GM18519 (cell line): ENCODE results near the gene HDAC3.

Source experiments
- ATAC-seq: cut with Tn5 transposase; IDR thresholded peaks from one replicate; pipeline ENCODE4 v1.9.1; 2021; ENCODE audit warnings: mild to moderate bottlenecking, moderate library complexity; ENCODE audit not compliant: unreplicated experiment, low FRiP score

Gene HDAC3

GRCh38 chr5:141636413-141637122 is at the start of gene HDAC3, which contains the start of gene RELL2:
Gene HDAC3 (minus strand): TSS chr5:141636849. CDS start chr5:141636790, 59 bp downstream.
Gene RELL2 (plus strand): TSS chr5:141636997. CDS start chr5:141638226, 1,229 bp downstream.
- peak; percentile 50 for ATAC-seq

- no peak for ATAC-seq
Measured at GRCh38 chr5:141685591-141685990, 48.9 kb upstream of the HDAC3 start.

GRCh38 chr5:141683596-141684141 is 47.0 kb upstream of the HDAC3 start:
- ATAC-seq: no peak

- no peak for ATAC-seq
Measured at GRCh38 chr5:141681695-141682641, 45.3 kb upstream of the HDAC3 start, which contains the start of gene ARAP3. Gene ARAP3 (minus strand): TSS chr5:141682230. CDS start chr5:141680486, 1,744 bp downstream.

- ATAC-seq: no peak
Measured at GRCh38 chr5:141681295-141681694, 44.6 kb upstream of the HDAC3 start.

GRCh38 chr5:141680751-141681201 is 44.1 kb upstream of the HDAC3 start:
- no peak for ATAC-seq

GRCh38 chr5:141680178-141680577 is 43.5 kb upstream of the HDAC3 start:
- no peak for ATAC-seq

DNA sequence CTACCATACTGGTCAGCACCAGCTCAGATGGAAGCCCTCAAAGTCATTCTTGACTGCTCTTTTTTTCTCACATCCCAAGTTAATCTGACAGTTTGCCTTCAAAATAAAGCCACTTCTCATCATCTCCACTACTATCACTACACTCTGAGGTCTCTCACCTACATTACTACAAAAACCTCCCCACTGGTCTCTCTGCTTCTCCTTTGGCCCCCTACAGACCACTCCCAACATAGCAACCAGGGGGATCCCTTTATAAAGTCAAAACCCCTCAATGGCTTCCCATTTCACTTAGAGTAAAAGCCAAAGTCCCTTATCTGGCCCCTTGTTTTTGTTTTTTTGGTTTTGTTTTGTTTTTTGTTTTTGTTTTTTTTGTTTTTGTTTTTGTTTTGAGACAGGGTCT is 40.8 kb upstream of the HDAC3 start:
- no peak for ATAC-seq

GRCh38 chr5:141675672-141676071 is 39.0 kb upstream of the HDAC3 start:
- ATAC-seq: no peak

- ATAC-seq: no peak
Measured at GRCh38 chr5:141674747-141675146, 38.1 kb upstream of the HDAC3 start.

GRCh38 chr5:141672841-141673813 is 36.5 kb upstream of the HDAC3 start:
- no peak for ATAC-seq

DNA sequence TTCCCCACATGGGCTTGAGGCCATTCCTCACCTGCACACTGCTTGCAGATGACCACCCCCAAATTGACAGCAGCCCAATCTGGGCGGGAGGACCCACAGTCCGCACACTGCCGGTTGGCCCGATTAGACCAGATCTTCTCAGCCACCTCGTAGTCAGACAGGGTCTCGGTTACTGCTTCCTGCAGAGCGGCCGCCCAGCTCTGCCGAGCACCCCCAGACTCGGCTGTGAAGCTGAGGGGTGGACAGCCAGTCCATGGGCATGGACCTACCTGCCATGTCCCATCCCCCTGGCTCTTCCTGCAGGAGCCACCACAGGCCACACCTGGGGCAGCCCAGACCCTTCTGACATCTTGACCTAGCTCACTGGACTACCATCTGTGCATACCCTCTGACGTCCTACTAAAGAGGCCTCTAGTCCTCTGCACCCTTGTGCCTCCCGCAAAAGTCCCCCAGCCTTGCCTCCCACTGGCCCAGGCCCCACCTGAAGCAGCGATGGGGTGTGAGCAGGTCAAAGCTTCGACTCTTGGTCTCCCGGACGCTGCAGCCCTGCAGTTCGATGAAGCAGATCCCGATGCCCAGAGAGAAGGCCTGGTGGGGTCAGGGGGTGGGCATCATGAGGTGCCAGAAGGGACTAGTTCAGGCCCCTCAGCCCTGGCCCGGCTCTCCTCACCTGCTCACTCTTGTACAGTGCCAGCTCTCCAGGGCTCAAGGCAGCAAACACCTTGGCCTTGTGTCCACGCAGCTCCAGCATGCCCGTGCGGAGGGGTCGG is 35.6 kb upstream of the HDAC3 start:
- no peak for ATAC-seq

- no peak for ATAC-seq
Measured at GRCh38 chr5:141669520-141669919, 32.9 kb upstream of the HDAC3 start.

DNA sequence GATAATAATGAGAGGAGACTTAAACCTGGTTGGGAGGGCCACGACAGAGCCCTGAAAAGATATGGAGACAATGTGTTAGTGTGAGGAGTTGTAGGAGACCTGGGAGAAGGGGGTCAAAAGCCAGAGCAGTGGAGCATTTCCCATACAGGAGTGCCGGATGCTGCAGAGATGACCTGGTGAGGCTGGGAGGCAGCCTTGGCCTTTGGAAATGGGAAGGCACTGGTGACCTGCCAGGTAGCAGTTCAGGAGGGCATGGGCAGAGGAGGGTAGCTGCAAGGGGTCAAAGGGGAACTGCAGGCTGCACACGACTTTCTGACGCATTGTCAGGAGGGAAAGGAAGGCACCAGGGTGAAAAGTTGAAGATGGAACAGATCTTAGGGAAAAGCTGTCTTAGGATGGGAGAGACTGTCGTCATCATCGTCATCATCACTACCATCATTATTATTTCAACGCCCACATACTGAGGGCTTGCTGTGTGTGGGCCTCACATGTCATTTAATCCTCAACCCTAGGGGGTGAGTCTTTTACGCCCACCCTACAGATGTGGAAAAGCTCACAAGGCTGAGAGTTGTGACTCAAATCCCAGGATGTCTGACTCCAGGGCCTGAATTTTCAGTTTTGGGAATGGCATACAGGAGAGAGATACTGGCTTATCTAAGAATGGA is 32.1 kb upstream of the HDAC3 start:
- ATAC-seq: no peak

- no peak for ATAC-seq
Measured at GRCh38 chr5:141665995-141666940, 29.6 kb upstream of the HDAC3 start.

- ATAC-seq: peak; percentile 73
Measured at GRCh38 chr5:141664733-141665461, 28.2 kb upstream of the HDAC3 start.

DNA sequence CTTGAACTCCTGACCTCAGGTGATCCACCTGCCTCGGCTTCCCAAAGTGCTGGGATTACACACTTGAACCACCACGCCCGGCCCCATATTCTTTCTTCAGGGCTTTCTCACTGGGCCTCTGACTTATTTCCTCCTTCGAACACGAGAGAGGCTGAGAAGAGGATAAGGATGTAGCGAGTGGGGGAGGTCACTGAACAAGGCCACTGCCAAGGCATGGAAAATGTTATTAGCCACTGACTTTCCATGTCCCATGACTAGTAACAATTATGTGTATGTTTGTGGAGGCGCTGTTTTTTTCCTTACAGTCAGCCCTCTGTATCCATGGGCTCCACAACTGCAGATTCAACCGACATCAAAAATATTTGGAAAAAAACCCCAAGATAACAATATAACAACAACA is 26.9 kb upstream of the HDAC3 start:
- ATAC-seq: no peak
